HG03025 (cell line): ENCODE results near the gene RASGEF1C.

ENCODE experiments used
- ATAC-seq: cut with Tn5 transposase; IDR thresholded peaks from one replicate; pipeline ENCODE4 v1.9.1; 2021; ENCODE audit warnings: mild to moderate bottlenecking, moderate library complexity; ENCODE audit not compliant: unreplicated experiment, low FRiP score

RASGEF1C gene

DNA sequence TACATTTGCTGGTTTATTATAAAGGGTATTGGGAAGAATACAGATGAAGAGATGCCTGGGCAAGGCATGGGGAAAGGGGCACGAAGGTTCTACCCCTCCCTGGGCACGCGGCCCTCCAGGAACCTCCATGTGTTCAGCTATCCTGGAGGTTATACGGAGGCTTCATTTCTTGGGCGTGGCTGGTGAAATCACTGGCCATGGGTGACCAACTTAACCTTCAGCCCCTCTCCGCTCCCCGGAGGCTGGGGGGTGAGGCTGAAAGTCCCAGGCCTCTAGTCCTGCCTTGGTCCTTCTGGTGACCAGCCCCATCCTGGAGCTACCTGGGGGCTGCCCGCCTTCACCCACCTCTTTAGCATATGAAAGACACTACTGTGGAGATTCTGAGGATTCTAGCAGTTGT, 120.5 kb downstream of the RASGEF1C start:
- no peak for ATAC-seq

DNA sequence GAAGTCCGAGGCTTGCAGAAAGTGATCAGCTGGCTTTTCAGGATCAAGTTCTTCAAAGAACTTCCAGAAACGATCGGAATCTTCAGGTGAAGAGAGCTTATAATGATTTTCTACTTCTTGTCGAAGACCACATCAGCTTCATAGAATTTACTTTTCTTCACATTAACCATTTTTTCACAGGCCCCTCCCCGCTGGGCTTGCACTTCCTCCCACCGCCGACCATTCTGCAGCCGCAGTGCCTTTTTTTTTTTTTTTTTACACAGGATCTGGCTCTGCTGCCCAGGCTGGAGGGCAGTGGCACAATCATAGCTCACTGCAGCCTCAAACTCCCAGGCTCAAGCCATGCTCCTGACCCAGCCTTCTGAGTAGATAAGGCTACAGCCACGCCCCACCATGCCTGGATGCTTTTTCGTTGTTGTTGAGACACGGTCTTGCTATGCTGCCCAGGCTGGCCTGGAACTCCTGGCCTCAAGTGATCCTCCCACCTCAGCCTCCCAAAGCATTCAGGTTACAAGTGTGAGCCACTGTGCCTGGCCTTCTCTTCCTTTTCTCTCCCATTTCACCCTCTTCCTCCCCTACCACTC, 122.1 kb downstream of the RASGEF1C start:
- no peak for ATAC-seq

DNA sequence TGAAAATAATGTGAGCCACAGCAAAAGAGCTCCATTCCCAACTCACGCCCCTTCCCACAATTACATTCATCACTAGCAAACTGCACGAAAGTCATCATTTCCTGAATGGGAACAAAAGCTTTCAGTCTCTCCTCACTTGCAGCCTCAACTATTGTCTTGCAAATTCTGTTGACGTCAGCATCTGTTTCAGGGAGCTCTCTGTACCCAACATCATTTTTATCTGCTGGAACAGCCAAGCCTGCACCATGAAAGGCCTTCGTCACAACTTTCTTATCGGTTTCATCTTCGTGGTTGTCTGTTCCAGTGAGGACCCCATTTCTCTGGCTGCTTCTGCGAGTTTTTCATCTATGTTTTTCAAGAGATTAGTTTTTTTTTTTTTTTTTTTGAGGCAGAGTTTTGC, 123.2 kb downstream of the RASGEF1C start:
- ATAC-seq: no peak

DNA sequence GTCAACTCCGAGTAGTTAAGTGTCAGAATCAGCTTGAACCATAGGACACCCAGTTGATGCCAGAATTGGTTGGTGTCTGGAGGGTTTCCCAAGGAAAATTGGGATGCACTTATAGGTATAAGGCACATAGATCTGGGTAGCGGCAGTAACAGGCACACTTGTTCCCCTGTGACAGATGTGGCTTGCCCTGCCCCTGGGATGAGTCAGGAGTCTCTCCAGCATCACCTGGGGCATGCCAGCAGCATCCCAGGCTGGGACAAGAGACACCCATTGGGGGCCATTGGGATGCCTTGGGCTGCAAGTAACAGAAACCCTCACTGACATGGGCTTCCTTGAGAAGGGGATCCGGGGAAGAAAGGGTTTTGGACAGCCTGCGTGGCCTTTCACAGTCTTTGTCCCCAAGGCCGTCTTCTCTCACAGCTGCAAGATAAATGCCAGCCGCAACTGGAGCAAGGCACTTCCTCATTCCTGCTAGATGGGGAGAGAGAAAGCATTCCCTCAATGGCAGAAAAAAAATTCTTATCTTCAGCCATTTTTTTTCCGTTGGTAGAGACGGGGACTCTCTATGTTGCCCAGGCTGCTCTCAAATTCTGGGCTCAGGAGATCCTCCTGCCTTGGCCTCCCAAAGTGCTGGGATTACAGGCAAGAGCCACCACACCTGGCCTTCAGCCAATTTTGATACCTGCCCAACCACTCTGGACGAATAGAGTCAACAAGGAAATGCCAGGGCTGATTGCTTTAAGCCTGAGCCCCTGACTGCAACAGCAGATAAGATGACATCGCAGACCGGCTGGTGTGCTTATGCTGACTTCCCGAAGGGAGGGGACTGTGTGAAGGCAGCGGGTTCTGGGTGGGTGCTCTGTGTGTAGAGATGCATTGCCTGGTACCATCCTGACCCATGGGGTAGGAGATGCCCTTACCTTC, 124.1 kb downstream of the RASGEF1C start:
- no peak for ATAC-seq

DNA sequence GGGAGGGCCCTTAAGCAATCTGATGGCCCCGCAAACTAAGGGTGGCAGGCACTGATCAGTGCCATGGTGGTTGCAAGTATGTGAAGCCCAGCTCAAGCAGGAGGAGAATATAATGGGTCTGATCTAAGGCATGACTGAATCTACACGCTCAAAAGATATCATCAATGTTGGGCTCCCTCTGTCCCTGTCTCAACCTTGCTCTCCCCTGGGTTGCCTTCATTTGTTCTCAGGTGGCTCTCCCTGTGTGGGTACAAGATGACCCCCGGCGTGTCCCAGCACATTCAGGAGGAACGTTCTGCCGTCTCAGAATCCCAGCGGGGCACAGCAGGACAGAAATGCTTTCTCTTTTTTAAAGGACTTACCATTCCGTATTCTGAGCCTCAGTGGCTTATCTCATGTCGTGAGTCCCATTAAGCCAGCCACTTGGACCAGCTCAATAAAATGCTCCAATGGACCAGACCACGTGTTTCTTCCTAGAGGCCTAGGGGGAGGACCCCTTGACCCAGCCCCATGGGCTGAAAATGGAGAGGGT, 125.4 kb downstream of the RASGEF1C start:
- ATAC-seq: no peak

DNA sequence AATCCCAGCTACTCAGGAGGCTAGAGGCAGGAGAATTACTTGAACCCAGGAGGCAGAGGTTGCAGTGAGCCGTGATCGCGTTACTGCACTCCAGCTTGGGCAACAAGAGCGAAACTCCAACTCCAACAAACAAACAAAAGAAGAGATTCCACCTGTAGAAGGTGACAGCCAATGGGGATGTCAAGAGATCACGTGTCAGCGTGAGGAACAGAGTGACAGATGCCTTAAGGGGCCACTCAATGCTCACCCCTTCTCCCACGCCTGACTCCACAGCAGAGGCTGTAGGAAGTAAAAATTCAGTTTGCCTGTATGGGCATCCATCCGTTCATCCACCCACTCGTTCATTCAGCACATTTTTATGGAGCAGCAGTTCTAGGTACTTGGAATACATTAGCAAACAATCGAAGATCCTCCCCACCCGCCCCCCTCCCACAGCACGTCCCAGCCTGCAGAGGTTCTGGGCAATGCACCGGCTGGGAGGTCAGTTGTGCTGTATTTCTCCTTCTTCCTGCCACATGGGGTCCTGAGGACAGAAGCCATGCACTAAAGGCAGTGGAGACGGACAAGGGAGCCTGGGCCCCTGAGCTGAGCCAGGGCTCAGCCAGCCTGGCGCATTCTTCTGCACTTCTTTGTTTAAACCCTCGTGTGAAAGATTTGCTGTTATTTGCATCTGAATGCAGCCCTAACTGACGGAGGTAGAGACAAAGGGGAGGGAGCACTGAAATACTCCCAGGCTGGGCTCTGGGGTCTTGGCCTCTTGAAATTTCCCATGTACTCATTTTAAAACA, 126.2 kb downstream of the RASGEF1C start:
- ATAC-seq: no peak

DNA sequence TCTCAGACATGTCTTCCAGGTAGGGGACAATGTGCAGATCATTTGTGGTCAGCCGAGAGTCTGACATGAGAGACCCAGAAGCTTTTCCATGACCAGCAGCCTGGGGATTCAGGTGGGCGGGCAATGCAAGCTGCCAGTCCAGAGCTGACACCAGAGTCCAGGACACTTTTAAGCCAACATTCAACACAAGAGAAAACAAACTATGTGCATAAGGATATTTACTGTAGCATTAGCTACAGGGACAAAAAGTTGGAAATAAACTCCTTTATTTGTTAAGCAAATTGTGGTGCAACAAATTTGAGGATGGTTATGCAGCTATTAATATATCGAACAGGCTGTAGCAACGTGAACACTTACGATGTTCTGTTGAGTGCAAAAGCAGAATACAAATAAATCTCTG, 127.5 kb downstream of the RASGEF1C start:
- ATAC-seq: no peak

DNA sequence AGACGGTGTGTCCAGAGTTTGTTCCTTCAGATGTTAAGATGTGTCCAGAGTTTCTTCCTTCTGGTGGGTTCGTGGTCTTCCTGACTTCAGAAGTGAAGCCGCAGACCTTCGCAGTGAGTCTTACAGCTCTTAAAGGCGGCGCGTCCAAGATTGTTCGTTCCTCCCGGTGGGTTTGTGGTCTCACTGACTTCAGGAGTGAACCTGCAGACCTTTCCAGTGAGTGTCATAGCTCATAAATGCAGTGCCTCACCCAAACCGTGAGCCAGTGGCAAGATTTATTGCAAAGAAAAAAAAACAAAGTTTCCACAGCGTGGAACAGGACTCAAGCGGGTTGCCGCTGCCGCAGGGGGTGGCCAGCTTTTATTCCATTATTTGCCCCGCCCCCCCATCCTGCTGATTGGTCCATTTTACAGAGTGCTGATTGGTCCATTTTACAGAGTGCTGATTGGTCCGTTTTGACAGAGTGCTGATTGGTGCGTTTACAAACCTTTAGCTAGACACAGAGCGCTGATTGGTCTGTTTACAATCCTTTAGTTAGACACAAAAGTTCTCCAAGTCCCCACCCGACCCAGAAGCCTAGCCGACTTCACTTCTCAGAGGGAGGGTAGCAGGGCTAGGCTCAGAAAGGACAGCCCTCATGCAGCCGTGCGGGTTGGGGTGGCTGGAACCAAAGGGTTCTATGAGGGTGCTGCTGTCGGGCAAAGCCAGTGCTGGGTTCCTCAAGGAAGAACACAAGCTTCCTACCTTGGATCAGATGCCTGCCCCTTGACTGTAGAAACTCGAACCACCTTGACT, 128.3 kb downstream of the RASGEF1C start:
- ATAC-seq: no peak

DNA sequence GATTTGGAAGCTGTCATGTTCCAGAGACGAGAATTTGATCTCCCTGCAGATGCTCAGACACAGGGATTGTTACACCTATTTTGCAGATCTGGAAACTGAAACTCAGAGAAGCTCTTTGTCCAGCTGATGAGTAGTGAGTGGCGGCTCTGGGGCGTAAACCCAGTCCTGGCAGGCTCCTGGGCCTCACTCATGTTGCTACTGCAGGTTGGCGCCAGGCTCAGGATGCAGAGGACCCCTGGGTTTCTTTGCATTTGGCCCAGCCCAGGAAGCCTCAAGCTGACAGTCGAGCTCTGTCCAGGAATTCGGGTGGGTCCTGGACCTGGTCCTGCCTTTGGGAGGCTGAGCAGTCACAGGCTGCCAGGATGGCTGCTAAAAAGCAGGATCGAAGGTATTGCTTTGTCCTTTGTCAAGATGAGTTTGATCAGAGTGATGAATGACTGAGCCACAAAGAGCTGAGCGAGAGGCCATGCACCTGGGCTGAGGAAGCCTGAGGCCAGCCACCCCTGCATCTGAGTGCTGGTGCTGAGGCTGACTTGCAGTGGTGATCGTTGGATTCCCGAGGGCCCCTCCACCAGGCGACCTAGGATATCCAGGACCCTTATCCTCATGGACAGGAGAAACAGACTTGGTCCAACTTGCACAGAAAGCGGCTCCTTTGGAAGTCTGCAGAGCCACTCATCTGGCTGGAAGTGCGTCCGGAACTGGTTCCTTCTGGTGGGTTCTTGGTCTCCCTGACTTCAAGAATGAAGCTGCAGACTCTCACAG, 129.1 kb downstream of the RASGEF1C start:
- ATAC-seq: no peak

DNA sequence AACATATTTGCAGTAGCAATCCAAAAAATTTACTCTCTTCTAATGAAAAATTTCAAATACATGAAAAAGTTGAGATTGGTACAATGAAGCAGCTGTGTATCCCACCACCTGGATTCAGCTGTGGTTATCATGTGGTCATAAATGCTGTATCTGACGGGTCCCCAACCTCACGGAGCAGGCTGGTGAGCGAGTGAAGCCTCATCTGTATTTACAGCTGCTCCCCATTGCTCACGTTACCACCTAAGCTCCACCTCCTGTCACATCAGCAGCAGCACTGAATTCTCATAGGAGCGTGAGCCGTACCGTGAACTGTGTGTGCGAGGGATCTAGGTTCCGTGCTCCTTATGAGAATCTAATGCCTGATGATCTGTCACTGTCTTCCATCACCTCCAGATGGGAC, 130.7 kb downstream of the RASGEF1C start:
- no peak for ATAC-seq

DNA sequence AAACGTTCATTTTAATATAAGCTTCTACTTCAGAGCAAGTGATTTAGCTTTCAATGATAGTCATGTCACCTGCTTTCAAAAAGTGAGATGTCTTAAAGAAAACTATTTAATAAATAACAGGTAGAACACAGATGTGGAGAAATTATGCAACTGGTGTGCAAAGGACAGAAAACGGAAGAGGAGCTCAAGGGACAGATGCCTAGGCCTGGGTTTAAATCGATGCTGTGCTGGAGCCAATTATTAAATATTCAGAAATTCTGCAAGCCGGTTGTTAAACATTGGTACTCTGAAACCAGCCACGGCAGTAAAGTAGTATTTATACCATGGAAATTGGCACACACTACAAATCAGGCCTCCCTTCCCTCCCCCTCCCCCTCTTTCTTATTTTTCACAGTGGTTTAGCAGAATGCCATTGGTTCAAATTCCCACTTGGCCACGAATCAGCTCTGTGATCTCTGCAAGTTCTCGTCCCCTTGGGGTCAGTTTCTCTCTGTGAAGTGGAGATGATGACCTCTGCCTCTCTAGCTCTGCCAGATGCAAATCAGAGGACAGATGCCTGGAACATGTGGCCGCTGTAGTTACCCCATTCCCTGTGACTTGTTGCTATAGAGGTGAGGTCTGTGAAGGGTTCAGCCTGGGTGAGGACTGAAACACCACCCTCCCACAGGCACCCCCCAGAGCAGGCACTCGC, 131.3 kb downstream of the RASGEF1C start:
- ATAC-seq: no peak

DNA sequence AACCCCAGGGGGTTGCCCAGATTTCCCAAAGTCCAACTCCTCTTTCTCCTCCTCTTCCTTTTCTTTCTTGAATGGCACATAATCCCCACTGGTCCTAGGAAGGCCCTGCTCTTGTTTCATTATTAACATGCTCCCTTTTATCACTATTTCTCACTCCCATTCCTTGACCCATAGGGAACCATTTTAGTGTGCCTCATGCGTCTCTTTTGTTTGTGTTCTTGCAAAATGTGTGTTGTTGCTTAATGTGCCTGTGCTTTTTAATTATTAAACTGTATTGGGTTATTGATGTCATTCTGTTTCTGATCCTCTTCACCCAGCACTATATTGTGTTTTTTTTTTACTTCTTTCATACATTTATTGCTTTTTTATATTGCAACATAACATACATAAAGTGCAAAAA, 133.3 kb downstream of the RASGEF1C start:
- no peak for ATAC-seq

DNA sequence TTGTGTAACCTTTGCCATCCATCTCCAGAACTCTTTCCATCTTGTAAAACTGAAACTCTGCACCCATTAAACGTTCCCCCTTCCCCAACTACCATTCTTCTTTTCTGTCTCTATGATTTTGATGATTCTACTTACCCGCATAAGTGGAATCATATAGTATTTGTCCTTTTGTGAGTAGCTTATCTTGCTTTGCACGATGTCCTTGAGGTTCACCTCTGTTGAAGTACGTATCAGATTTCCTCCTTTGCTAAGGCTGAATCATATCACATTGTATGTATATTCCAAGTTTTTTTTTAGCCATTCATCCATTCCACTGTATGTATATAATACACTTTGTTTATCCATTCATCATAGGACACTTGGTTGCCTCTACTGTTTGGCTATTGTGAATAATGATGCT, 134.5 kb downstream of the RASGEF1C start:
- ATAC-seq: no peak

DNA sequence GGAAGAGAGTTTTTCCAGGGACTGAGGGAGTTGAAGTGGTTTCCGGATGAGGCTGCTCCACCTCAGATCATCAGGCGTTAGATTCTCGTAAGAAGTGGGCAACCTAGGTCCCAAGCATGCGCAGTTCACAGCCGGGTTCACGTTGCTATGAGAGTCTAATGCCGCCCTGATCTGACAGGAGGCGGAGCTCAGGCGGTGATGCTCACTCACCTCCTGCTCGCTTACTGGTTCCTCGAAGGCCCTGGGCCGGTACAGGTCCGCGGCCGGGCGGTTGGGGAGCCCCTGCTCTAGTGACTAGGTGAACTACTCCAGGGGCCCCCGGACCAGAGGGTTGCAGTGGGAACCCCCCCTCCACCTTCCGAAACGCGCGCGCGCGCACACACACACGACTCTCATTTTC, 136.5 kb downstream of the RASGEF1C start:
- ATAC-seq: no peak

DNA sequence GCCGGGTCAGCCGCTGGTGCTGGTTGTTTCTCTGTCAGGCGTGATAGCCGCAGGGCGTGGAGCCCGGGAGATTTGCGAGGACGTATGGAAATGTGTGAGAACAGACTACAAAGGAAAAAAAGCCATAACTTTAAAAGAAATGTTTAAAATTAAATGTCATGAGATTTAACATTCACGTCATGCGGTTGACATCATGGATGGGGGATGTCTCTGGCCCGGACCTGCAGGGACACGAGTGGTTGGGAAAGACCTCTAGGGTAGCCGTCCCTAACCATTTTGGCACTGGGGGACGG, 136.8 kb downstream of the RASGEF1C start:
- ATAC-seq: no peak

DNA sequence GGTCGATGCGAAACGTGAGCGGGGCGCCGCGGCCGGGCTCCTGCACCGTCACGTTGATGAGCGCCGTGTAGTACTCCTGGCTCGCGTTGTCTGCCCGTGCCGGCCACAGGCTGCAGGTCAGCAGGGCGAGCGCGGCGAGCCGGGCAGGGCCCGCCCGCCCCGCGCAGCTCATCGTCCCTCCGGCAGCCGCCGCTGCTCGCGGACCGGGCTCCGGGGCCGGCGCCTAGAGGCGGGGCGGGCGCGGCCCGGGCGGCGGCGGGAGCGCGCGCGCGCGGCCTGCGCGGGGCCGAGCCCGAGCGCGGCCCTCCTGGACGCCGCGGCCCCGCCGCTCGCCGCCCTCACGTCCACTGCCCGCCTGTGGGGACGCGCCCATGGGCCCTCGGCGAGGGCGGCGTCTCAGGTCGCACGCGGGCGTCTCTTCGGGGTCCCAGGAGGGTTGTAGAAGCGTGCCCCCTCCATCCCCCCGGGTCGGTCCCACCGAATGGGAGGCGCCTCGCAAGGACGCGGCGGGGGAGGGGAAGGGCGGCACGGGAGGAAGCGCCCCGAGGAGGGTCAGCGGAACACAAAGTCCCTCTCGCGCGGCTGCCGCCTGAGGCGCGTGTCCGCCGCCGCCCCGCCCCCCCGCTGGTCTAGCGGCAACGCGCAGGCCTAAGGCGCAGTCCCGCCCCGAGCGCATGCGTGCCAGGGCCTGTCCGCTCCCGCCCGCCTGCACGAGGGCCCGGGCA, 137.3 kb downstream of the RASGEF1C start, which contains the start of gene RNF130:
RNF130 (minus strand) TSS at position 229 of the 725 bp plus-strand sequence; CDS start at position 172, 57 bp downstream.
- ATAC-seq: no peak

DNA sequence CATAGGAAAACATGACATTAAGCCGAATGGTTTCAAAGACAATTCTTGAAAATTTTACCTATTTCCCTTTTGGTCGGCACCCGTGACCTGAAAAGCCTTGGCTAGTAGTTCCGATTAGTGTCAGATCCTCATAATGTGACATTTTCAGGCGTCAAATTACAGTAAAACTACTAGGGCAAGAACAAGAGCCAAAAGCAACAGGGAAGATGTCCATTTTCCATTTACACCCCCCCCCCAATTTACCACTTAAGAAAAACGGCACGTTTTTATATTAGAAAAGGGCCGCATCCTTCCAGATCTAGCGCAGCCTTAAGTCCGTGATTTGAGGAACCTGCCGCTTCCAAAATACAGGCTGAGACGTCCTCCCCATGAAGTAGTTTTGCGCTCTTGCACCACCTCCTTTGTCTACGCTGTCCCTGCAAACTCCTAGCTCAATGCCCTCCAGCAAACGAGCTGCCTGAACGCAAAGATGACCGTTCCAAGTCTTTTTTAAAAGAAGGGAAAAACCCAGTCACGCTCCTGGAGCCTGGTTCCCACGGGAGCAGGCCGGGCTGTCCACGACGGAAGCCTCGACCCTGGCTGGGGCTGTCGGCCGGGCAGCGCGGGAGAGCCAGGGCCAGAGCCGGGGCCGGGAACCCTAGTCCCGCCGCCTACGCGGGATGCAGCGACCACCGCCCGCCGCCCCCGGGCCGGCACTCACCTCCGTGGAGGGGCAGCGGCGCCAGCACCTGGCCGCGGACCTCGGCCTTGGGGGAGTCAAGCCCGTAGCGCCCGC, 138.1 kb downstream of the RASGEF1C start:
- ATAC-seq: no peak
